Endothelial cell of umbilical vein (primary cell): Measurements from ENCODE around the gene PLA2G5. TPM values are rescaled to one million over a fixed set of nuclear protein-coding genes. Genes with fewer than 3 reads are reported as not detected.

Source experiments
- BruUV-seq: library from RNA; stranded (reverse); fragments of 400-500 nt; replicated peaks from 2 replicates; lab custom pipeline; 2021; lab: Mats Ljungman, UMichigan
- CTCF ChIA-PET: fragments of 300-600, 350-600 bp; sonication (Branson Sonifier 250); formaldehyde crosslinking; loops from one replicate; lab custom pipeline; 2021; ENCODE audit warnings: antibody characterized with exemption, inconsistent platforms; lab: Charles Lee
- POLR2A ChIA-PET: fragments of 300-600, 350-600 bp; sonication (Branson Sonifier 250); formaldehyde crosslinking; loops from one replicate; lab custom pipeline; 2021; ENCODE audit warnings: antibody characterized with exemption, inconsistent platforms; lab: Charles Lee
- DNase-seq: peaks from one replicate; pipeline ENCODE4 v3.0.0-alpha.2; 2011; ENCODE audit warnings: low read depth, low spot score
- FAIRE-seq: peaks from 2 replicates; lab custom pipeline; 2011; peaks lifted over from hg19 to GRCh38; lab: Jason Lieb, UNC
- H2AFZ ChIP-seq: 2 replicates; pipeline ENCODE4 v1.6.0; 2012; ENCODE audit warnings: low read depth, low read length, control low read depth, inconsistent platforms
- H3K27ac ChIP-seq: 2 replicates; pipeline ENCODE4 v1.5.1; 2011; ENCODE audit warnings: low read depth, mild to moderate bottlenecking, control low read depth, low read length, moderate library complexity; ENCODE audit not compliant: insufficient read depth
- H3K27me3 ChIP-seq, 2 experiments: 2 replicates each; pipeline versions ENCODE4 v1.6.0 to v1.6.1; 2011; ENCODE audit warnings: low read length in 2 of 2, mixed read lengths in 1 of 2; ENCODE audit not compliant: control insufficient read depth in 2 of 2, insufficient read depth in 2 of 2
- H3K36me3 ChIP-seq, 2 experiments: 2 replicates in 1 of 2; 3 replicates in 1 of 2; pipeline ENCODE4 v1.5.1; 2011; ENCODE audit warnings: low read length in 2 of 2, mild to moderate bottlenecking in 1 of 2, moderate library complexity in 1 of 2; ENCODE audit not compliant: control insufficient read depth in 2 of 2, insufficient read depth in 2 of 2; ENCODE audit errors: extremely low read depth in 1 of 2
- H3K4me1 ChIP-seq: 3 replicates; pipeline ENCODE4 v1.5.1; 2011; ENCODE audit warnings: mild to moderate bottlenecking, low read length; ENCODE audit not compliant: control insufficient read depth, insufficient read depth; ENCODE audit errors: extremely low read depth
- H3K4me2 ChIP-seq: 2 replicates; pipeline ENCODE4 v1.6.1; 2011; ENCODE audit warnings: low read length, control low read depth, mixed read lengths; ENCODE audit not compliant: insufficient read depth
- H3K4me3 ChIP-seq, 3 experiments: fragments of 200-600 bp in 1 of 3; sonication (generic), shearing (Covaris generic) in 1 of 3; replicated peaks in 1 of 3; 2 replicates each; pipeline ENCODE4 v1.5.1; 2011 to 2016; ENCODE audit warnings: control low read depth in 3 of 3, low read length in 3 of 3, mild to moderate bottlenecking in 2 of 3, inconsistent platforms in 1 of 3, low read depth in 1 of 3, moderate library complexity in 1 of 3; ENCODE audit not compliant: insufficient read depth in 1 of 3
- H3K79me2 ChIP-seq: 2 replicates; pipeline ENCODE4 v1.6.0; 2012; ENCODE audit warnings: low read length, inconsistent platforms; ENCODE audit not compliant: control insufficient read depth, insufficient read depth
- H3K9ac ChIP-seq: replicated peaks from 2 replicates; pipeline ENCODE3; 2011; ENCODE audit warnings: low read length, control low read depth; ENCODE audit not compliant: insufficient read depth; ENCODE audit errors: extremely low read depth
- H3K9me1 ChIP-seq: replicated peaks from 3 replicates; pipeline ENCODE4 v1.6.0; 2011; ENCODE audit warnings: mild to moderate bottlenecking, low read length; ENCODE audit not compliant: control insufficient read depth, insufficient read depth; ENCODE audit errors: extremely low read depth
- H3K9me3 ChIP-seq: replicated peaks from 2 replicates; pipeline ENCODE4 v1.5.1; 2012; ENCODE audit warnings: low read length, inconsistent platforms; ENCODE audit not compliant: control insufficient read depth, insufficient read depth
- H4K20me1 ChIP-seq: replicated peaks from 2 replicates; pipeline ENCODE3; 2011; ENCODE audit warnings: mild to moderate bottlenecking, low read length; ENCODE audit not compliant: control insufficient read depth, insufficient read depth; ENCODE audit errors: extremely low read depth
- CTCF ChIP-seq, 2 donors: IDR thresholded peaks; 1 replicate in 1 of 2; 2 replicates in 1 of 2; pipeline ENCODE4 v1.5.1; 2011; ENCODE audit warnings: low read length in 2 of 2, mild to moderate bottlenecking in 2 of 2, moderate library complexity in 2 of 2, control low read depth in 1 of 2, inconsistent platforms in 1 of 2, low read depth in 1 of 2; ENCODE audit not compliant: insufficient read depth in 1 of 2; ENCODE audit errors: extremely low read depth in 1 of 2
- EZH2 ChIP-seq: IDR thresholded peaks from 2 replicates; pipeline ENCODE4 v1.6.1; 2012; ENCODE audit warnings: borderline replicate concordance, low read depth, mild to moderate bottlenecking, moderate library complexity, low read length, inconsistent platforms; ENCODE audit not compliant: severe bottlenecking
- FOS ChIP-seq: IDR thresholded peaks from 2 replicates; pipeline ENCODE4 v1.6.1; 2011; ENCODE audit warnings: mild to moderate bottlenecking, low read length, moderate library complexity, borderline replicate concordance; ENCODE audit not compliant: insufficient read depth
- GATA2 ChIP-seq: IDR thresholded peaks from 2 replicates; pipeline ENCODE4 v1.7.0; 2011; ENCODE audit warnings: low read depth, mild to moderate bottlenecking, moderate library complexity, mixed read lengths, low read length; ENCODE audit not compliant: insufficient read length, insufficient read depth
- JUN ChIP-seq: IDR thresholded peaks from 2 replicates; pipeline ENCODE4 v1.6.1; 2011; ENCODE audit warnings: borderline replicate concordance, low read depth; ENCODE audit not compliant: insufficient read length, insufficient read depth
- MAX ChIP-seq: IDR thresholded peaks from 2 replicates; pipeline ENCODE4 v1.6.1; 2011; ENCODE audit not compliant: insufficient read depth, insufficient read length
- MYC ChIP-seq: IDR thresholded peaks from one replicate; pipeline ENCODE4 v1.6.1; 2011; ENCODE audit warnings: mild to moderate bottlenecking, low read depth, low read length
- POLR2A ChIP-seq: IDR thresholded peaks from 2 replicates; pipeline ENCODE4 v1.6.1; 2012; ENCODE audit warnings: low read depth, mild to moderate bottlenecking, control low read depth, low read length
- POLR2AphosphoS5 ChIP-seq: IDR thresholded peaks from 2 replicates; pipeline ENCODE4 v1.6.1; 2012; ENCODE audit warnings: low read depth, mild to moderate bottlenecking, control low read depth, low read length, moderate library complexity; ENCODE audit not compliant: insufficient read depth
- dilution Hi-C: fragments of 300-500 bp; cut with MboI; formaldehyde crosslinking; loops from one replicate; pipeline ENCODE4 v1.15.0; 2019; ENCODE audit warnings: low sequenced_read_pairs; ENCODE audit not compliant: extremely low pct_ligation_motif_present
- intact Hi-C: fragments of 100-400 bp; cut with micrococcal nuclease; formaldehyde crosslinking; loops from one replicate; pipeline ENCODE4 v1.10.0; 2022
- polyA plus RNA-seq, 4 experiments: library from polyadenylated mRNA; depleted of rRNA in 3 of 4; stranded (reverse) in 3 of 4; unstranded in 1 of 4; fragments of >200 nt; gene quantifications; 2 replicates each; pipeline versions ENCODE4 v1.2.1 to v1.2.3, GENCODE V29; 2011 to 2012; ENCODE audit warnings: missing spikeins in 1 of 4
- total RNA-seq: library from RNA; stranded (reverse); gene quantifications from 2 replicates; pipeline ENCODE4 v1.2.3, GENCODE V29; 2021

PLA2G5 gene
- total and polyA plus RNA-seq, 2 donors (not counting 3 experiments of a cell fraction or from before 2014, with no cell fraction given): 0.06 TPM; not detected in 1

- no peaks in the 10 kb centered on the region for H4K20me1 ChIP-seq
- no peak overlapping the region for H3K4me2 ChIP-seq
- POLR2A ChIA-PET: no interaction called here
- H3K4me1 ChIP-seq: no peaks in the 10 kb centered on the region
- BruUV-seq: no TSS peak
- H3K36me3 ChIP-seq: no peaks in the 10 kb centered on the region
- H3K9ac ChIP-seq: no peak overlapping the region
- no peak overlapping the region for H3K4me3 ChIP-seq
- H2AFZ ChIP-seq: no peak overlapping the region
- H3K9me3 ChIP-seq: no peaks in the 10 kb centered on the region
- TF ChIP-seq POLR2A (no peak), MAX (no peak), MYC (no peak), FOS (no peak), EZH2 (no peak), CTCF (IDR thresholded peaks at IDR 0.05; ENCODE audit: extremely low read depth in 1 of 2, insufficient read depth in 1 of 2, low read depth in 1 of 2, low read length in 2 of 2) (no peak), GATA2 (no peak), JUN (no peak), POLR2AphosphoS5 (no peak)
- dilution Hi-C loops: no loop called here
- H3K27ac ChIP-seq: no peak overlapping the region
- DNase-seq (no peak), FAIRE-seq (no peak)
- intact Hi-C loops: no loop called here
- peaks cover 0 to 4% of the 10 kb centered on the region in 2 experiments for H3K27me3 ChIP-seq
- no peaks in the 10 kb centered on the region for H3K9me1 ChIP-seq
- CTCF ChIA-PET: no interaction called here
- H3K79me2 ChIP-seq: no peaks in the 10 kb centered on the region
These were observed 38.8 kb upstream of the PLA2G5 start for GRCh38 chr1:20031161-20031560.
